HL-60 (cell line): ENCODE results near the gene ARID2.

ENCODE experiments used
- DNase-seq, 2 experiments: peaks; one replicate each; pipeline ENCODE4 v3.0.0-alpha.2; 2010 to 2020; ENCODE audit warnings: low read depth in 1 of 2, low spot score in 1 of 2
- H3K27ac ChIP-seq: fragments of 250-450 bp; sonication (Bioruptor Pico); replicated peaks from 2 replicates; pipeline ENCODE4 v1.5.1; 2020; ENCODE audit warnings: mild to moderate bottlenecking, moderate library complexity
- H3K27me3 ChIP-seq: fragments of 250-450 bp; sonication (Bioruptor Pico); 2 replicates; pipeline ENCODE4 v1.5.1; 2021; ENCODE audit warnings: mild to moderate bottlenecking, moderate library complexity; ENCODE audit not compliant: insufficient read depth, poor library complexity, severe bottlenecking
- H3K4me3 ChIP-seq: replicated peaks from 2 replicates; pipeline ENCODE4 v1.5.1; 2011; ENCODE audit warnings: mild to moderate bottlenecking, control low read depth, low read length; ENCODE audit not compliant: insufficient read depth
- GABPA ChIP-seq: IDR thresholded peaks from 2 replicates; pipeline ENCODE4 v1.6.1; 2012; ENCODE audit warnings: low read depth
- POLR2AphosphoS5 ChIP-seq: IDR thresholded peaks from 2 replicates; pipeline ENCODE4 v1.6.1; 2012; ENCODE audit warnings: low read depth
- SPI1 ChIP-seq: IDR thresholded peaks from 2 replicates; pipeline ENCODE4 v1.6.1; 2012; ENCODE audit warnings: low read depth, mild to moderate bottlenecking, borderline replicate concordance
- TF ChIP-seq, protein P1 (sequence below): IDR thresholded peaks from 2 replicates; pipeline ENCODE4 v1.6.1; 2012; ENCODE audit warnings: low read depth; ENCODE audit not compliant: insufficient replicate concordance
- TF ChIP-seq, protein P2 (sequence below): IDR thresholded peaks from one replicate; pipeline ENCODE4 v1.5.1; 2011; ENCODE audit warnings: low read length, control low read depth, inconsistent platforms; ENCODE audit not compliant: insufficient read depth

The ARID2 gene

DNA sequence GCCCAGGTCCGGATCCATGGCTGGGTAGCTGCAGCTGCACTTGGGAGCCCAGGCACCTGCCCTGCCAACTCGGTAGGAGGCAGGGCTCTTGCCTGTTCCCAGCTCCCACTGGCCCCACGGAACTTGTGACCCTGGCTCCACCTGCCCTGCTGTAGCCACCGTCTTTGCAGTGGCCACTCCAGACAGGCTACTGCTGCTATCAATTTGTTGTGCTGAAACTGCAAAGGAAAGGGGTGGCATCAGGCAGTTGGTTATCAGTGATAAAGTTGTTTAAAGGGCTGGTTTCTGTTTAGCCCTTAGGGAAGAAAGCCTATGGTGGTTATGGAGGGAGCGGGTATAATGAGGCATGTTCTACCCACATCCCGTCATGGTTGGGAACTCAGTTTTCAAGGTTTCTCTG lies 32.1 kb upstream of the ARID2 start:
- Histone ChIP-seq H3K27ac (no peak overlapping the region), H3K27me3 (no peaks in the 10 kb centered on the region), H3K4me3 (no peak overlapping the region)
- no peak for DNase-seq
- TF ChIP-seq, protein P1, sequence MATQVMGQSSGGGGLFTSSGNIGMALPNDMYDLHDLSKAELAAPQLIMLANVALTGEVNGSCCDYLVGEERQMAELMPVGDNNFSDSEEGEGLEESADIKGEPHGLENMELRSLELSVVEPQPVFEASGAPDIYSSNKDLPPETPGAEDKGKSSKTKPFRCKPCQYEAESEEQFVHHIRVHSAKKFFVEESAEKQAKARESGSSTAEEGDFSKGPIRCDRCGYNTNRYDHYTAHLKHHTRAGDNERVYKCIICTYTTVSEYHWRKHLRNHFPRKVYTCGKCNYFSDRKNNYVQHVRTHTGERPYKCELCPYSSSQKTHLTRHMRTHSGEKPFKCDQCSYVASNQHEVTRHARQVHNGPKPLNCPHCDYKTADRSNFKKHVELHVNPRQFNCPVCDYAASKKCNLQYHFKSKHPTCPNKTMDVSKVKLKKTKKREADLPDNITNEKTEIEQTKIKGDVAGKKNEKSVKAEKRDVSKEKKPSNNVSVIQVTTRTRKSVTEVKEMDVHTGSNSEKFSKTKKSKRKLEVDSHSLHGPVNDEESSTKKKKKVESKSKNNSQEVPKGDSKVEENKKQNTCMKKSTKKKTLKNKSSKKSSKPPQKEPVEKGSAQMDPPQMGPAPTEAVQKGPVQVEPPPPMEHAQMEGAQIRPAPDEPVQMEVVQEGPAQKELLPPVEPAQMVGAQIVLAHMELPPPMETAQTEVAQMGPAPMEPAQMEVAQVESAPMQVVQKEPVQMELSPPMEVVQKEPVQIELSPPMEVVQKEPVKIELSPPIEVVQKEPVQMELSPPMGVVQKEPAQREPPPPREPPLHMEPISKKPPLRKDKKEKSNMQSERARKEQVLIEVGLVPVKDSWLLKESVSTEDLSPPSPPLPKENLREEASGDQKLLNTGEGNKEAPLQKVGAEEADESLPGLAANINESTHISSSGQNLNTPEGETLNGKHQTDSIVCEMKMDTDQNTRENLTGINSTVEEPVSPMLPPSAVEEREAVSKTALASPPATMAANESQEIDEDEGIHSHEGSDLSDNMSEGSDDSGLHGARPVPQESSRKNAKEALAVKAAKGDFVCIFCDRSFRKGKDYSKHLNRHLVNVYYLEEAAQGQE, result no peak
- TF ChIP-seq GABPA, result no peak
- TF ChIP-seq, protein P2, sequence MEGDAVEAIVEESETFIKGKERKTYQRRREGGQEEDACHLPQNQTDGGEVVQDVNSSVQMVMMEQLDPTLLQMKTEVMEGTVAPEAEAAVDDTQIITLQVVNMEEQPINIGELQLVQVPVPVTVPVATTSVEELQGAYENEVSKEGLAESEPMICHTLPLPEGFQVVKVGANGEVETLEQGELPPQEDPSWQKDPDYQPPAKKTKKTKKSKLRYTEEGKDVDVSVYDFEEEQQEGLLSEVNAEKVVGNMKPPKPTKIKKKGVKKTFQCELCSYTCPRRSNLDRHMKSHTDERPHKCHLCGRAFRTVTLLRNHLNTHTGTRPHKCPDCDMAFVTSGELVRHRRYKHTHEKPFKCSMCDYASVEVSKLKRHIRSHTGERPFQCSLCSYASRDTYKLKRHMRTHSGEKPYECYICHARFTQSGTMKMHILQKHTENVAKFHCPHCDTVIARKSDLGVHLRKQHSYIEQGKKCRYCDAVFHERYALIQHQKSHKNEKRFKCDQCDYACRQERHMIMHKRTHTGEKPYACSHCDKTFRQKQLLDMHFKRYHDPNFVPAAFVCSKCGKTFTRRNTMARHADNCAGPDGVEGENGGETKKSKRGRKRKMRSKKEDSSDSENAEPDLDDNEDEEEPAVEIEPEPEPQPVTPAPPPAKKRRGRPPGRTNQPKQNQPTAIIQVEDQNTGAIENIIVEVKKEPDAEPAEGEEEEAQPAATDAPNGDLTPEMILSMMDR, result no peak

DNA sequence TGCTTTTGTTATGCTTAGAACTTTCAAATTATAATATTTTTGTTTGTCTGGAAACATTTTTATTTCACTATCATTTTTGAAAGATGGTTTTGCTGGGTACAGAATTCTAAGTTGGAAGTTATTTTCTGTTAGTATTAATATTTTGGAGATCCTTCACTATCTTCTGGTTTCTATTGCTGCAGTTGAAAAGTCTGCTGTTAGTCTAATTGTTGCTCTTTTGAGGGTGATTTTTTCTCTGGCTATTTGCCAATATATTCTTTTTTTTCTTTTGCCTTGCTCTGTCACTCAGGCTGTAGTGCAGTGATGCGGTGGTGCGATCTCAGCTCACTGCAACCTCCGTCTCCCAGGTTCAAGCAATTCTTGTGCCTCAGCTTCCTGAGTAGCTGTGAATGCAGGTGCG lies 28.2 kb upstream of the ARID2 start:
- no peak overlapping the region for H3K27ac ChIP-seq
- no peak for DNase-seq
- no peak for TF ChIP-seq GABPA
- no peak for TF ChIP-seq SPI1
- TF ChIP-seq, protein P1, result no peak
- TF ChIP-seq POLR2AphosphoS5, result no peak
- TF ChIP-seq, protein P2, result no peak
- no peak overlapping the region for H3K4me3 ChIP-seq
- H3K27me3 ChIP-seq, result no peaks in the 10 kb centered on the region

DNA sequence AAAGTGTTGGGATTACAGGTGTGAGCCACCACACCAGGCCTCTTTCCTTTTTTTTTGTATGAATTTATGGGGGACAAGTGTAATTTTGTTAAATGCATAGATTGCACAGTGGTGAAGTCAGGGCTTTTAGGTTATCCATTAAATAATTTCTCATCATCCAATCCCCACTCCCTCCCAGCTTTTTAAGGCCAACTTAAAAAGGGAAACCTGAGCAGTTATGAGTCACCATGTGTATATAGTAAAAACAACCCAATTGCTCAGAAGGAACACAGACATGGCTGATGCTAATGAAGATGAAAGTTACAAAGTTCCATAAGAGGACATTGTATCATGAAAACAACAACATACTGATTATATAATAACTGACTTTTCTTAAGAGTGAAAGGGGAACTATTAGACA lies 25.6 kb upstream of the ARID2 start:
- no peak for TF ChIP-seq SPI1
- no peak for TF ChIP-seq GABPA
- TF ChIP-seq, protein P2, result no peak
- TF ChIP-seq, protein P1, result no peak
- TF ChIP-seq POLR2AphosphoS5, result no peak
- Histone ChIP-seq H3K27me3 (no peaks in the 10 kb centered on the region), H3K27ac (no peak overlapping the region), H3K4me3 (no peak overlapping the region)
- DNase-seq, result no peak
